Measurements from ENCODE around the gene CBY2. TPM values are rescaled to one million over a fixed set of nuclear protein-coding genes. Genes with fewer than 3 reads are reported as not detected.
A peak's percentile ranks its signal among the peaks of the same experiment; 100 is the strongest.

CBY2 gene
- total and polyA plus RNA-seq, 2 of the 4 experiments (the other 2 are of a cell fraction) = not detected

DNA sequence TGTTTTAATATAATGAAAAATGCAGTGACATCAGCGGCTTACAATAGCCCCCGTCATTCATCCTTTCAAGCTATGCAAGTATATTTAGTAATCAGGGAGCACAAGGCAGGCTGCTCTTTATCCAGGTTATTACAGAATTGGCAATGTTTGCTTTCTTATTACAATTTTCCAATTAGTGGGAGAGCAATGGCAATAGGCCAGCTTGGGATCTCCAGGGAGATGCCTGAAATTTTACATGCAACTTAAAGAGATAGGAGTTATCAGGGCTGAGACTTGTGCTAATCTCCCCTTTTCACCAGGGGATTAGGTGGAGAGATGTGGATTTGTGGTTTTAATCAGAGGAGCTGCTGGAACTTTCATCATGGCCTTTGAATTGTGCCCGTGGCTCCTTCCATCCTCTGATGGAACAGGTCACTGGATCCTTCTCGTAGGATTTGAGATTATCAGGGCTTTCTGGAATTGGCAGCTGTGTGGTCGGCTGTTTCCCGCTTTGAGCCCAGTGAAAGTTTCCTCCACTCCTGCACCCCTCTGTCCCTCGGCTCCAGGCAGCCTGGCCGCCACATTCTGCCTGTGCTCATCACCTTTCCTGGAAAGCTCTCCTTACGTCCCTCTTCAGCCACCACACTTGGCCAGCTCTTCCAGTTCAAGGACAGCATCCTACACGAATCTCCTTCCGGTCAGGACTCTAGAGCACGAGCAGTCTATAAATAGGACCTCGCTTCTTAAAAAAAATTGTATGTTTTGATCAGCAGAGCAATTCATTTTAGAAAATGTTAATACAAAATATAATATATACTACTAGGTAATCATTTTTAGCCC, 47.0 kb downstream of the CBY2 start:
- no peak overlapping the region for H2BK20ac ChIP-seq (ENCODE audit: low read depth, low read length)
- no peak overlapping the region for H2BK15ac ChIP-seq (ENCODE audit: low read depth, low read length)
- H4K91ac ChIP-seq (ENCODE audit: insufficient read depth, low read depth, low read length) = no peak overlapping the region
- TF ChIP-seq, protein P1, sequence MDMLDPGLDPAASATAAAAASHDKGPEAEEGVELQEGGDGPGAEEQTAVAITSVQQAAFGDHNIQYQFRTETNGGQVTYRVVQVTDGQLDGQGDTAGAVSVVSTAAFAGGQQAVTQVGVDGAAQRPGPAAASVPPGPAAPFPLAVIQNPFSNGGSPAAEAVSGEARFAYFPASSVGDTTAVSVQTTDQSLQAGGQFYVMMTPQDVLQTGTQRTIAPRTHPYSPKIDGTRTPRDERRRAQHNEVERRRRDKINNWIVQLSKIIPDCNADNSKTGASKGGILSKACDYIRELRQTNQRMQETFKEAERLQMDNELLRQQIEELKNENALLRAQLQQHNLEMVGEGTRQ (IDR thresholded peaks at IDR 0.05; ENCODE audit: low read depth, low read length) = no peak
- TF ChIP-seq CHD1 (IDR thresholded peaks at IDR 0.05; ENCODE audit: low read depth, low read length) (no peak), POLR2A (IDR thresholded peaks at IDR 0.05; ENCODE audit: low read depth, low read length) (no peak), RFX5 (IDR thresholded peaks at IDR 0.05; ENCODE audit: low read depth, low read length) (no peak), RCOR1 (IDR thresholded peaks at IDR 0.05; ENCODE audit: insufficient replicate concordance, low read length) (no peak), MXI1 (IDR thresholded peaks at IDR 0.05; ENCODE audit: borderline replicate concordance, low read depth, low read length) (no peak)
- DNase-seq = no peak
- in situ Hi-C loops (cut with MboI; ENCODE audit: low sequenced_read_pairs) = no loop called here
- dilution Hi-C loops (cut with HindIII; ENCODE audit: low sequenced_read_pairs, unreplicated experiment) = no loop called here
- no peak overlapping the region for H3K4me2 ChIP-seq (ENCODE audit: low read depth, low read length)
- no peak for ATAC-seq (ENCODE audit: low read depth)
- no peak overlapping the region for H3K18ac ChIP-seq (ENCODE audit: low read depth, low read length)
- no peaks in the 10 kb centered on the region for H4K20me1 ChIP-seq (ENCODE audit: insufficient read depth, low read length)
- H3K4ac ChIP-seq (ENCODE audit: low read depth, low read length) = no peak overlapping the region
- no peaks in the 10 kb centered on the region for H3K36me3 ChIP-seq (ENCODE audit: control insufficient read depth, insufficient read depth, low read length)
- H4K8ac ChIP-seq (ENCODE audit: low read depth in 2 of 2, low read length in 2 of 2) = no peak overlapping the region
- H3K14ac ChIP-seq (replicated peaks; ENCODE audit: low read depth, low read length) = no peak overlapping the region
- ChIA-PET CTCF (no interaction called here), POLR2A (ENCODE audit: unreplicated experiment) (no interaction called here)
- H2AK5ac ChIP-seq (ENCODE audit: low read depth, low read length) = no peak overlapping the region
- intact Hi-C loops (cut with micrococcal nuclease) = no loop called here
- BruUV-seq (replicated peaks) = no TSS peak
- no peak overlapping the region for H3K56ac ChIP-seq (ENCODE audit: extremely low read depth, insufficient read depth, low read length)
- H3K4me3 ChIP-seq (ENCODE audit: insufficient read depth, low read depth, low read length) = no peak overlapping the region
- H3K9ac ChIP-seq (ENCODE audit: low read depth, low read length) = no peak overlapping the region
- H2BK120ac ChIP-seq (ENCODE audit: low read depth, low read length) = no peak overlapping the region
- no peaks in the 10 kb centered on the region for H3K4me1 ChIP-seq (ENCODE audit: control insufficient read depth, insufficient read depth, low read length)
- H3K27me3 ChIP-seq (ENCODE audit: control insufficient read depth, insufficient read depth, low read length) = peaks cover 10% of the 10 kb centered on the region
- no peaks in the 10 kb centered on the region for H3K9me1 ChIP-seq (ENCODE audit: insufficient read depth, low read length)
- peak overlapping the region; percentile 18 for H2AFZ ChIP-seq (replicated peaks; ENCODE audit: low read length, poor library complexity)
- no peak overlapping the region for H3K27ac ChIP-seq (ENCODE audit: insufficient read depth, low read length)
- no peaks in the 10 kb centered on the region for H3K9me3 ChIP-seq (ENCODE audit: control insufficient read depth, insufficient read depth, low read length)
- H2BK5ac ChIP-seq (ENCODE audit: low read depth, low read length, poor library complexity, severe bottlenecking) = no peak overlapping the region
- H3K79me1 ChIP-seq (ENCODE audit: low read depth in 1 of 2, low read length in 2 of 2) = no peaks in the 10 kb centered on the region
- no peak overlapping the region for H3K23ac ChIP-seq (ENCODE audit: low read depth, low read length)
- H4K5ac ChIP-seq (ENCODE audit: low read depth, low read length) = no peak overlapping the region
- no peak overlapping the region for H2AK9ac ChIP-seq (replicated peaks; ENCODE audit: low read depth, low read length, poor library complexity)
- WGBS, 2 experiments (ENCODE audit: extremely low coverage in 2 of 2, insufficient read length in 1 of 2) = no CpG with 5 or more reads among the region's 13 CpGs

All from IMR-90 (cell line).